Stimulated activated CD4-positive, alpha-beta T cell treated with anti-CD3 and anti-CD28 coated beads, TNF-alpha, amount 100 ng/mL, for 48 hours (primary cell): ENCODE results near the gene CBX1.

Experiments
- DNase-seq, 3 donors: peaks; one replicate each; pipeline ENCODE4 v3.0.0-alpha.2; 2020; ENCODE audit warnings: low read depth in 3 of 3

The CBX1 gene

DNA sequence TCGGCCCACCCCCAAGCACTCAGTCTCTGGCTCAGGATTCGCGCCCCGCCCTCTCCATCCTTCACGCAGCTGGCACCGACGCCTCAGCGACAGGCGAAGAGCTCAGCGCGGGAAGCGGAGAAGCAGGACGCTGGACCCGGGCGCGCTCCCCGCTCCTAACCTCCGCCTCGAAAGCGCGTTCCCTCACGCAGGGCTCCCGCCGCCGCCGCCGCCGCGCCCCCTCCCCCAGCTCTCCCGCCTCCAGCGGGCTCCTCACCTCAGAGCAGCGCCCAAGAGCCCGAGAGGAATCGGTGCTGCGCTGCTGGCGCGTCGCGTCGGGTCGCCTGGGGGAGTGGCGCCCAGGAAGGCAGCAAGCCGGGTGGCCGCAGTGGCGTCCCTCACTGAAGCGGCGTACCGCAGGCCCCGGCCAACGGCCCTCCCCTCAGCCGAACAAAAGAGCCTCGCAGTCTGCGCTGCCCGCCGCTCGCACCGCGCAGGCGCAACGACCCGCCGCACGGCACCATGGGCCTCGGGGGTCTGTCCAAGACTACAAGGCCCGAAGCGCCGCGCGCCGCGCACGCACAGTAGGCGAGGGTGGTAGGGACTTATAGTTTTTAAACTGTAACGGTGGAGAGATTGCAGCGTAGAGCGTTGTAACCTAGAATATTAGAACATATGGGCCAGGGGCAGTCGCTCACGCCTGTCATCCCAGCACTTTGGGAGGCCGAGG, at the start of gene CBX1:
CBX1 (minus strand) TSS at position 467 of the 709 bp plus-strand sequence. CDS start 24,474 bp downstream, outside the sequence.
- DNase-seq: peak; percentile 85 to 92 (median 91)

DNA sequence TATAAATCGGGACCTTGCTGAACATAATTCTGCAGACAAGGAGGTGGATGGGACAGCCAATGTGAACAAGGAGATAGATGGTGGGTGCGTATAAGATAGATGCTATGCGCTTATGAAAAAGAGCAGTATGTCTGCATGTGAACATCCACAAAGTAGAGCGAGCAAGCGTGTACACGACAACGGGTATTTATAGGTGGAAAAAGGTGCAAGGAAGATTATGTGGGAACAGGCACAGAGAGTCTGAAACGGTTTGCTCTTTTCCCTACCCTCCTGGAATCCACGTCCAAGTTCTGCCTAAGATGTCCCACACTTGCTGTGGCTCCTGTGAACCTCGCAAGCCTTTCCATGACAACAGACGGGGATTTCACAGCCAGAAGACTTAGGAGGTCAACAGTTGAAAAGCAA, 49.3 kb upstream of the CBX1 start:
- no peak for DNase-seq

DNA sequence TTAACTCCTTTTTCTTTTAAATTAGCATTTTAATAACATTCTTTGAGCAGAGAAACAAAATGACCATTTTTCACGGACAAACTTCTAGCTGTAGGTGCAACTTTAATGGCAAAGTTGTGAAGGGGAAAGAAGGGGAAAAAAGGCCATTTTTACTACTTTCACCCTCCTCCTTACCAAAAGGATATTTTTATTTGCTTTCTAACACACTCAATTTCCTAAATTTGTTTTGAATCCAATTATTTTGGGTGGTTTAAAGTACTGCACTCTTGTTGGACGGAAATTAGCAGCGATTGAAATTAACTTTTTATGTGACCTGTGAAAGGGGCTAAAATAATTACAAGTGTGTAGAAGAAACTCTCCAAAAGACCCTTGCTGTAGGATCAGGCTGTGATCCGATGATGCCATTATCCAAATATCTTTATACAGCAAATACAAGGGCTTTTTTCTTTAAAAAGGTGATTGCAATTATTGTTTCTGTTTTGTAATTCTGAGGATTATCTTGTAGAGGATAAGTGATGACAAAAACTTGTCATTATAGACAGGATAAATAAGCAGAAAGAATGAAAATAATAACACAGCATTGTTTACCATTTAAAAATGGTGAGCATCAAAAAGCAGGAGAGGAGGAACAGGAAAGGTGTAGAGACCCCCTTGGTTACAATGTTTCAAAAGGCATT, 48.6 kb upstream of the CBX1 start:
- DNase-seq: no peak

DNA sequence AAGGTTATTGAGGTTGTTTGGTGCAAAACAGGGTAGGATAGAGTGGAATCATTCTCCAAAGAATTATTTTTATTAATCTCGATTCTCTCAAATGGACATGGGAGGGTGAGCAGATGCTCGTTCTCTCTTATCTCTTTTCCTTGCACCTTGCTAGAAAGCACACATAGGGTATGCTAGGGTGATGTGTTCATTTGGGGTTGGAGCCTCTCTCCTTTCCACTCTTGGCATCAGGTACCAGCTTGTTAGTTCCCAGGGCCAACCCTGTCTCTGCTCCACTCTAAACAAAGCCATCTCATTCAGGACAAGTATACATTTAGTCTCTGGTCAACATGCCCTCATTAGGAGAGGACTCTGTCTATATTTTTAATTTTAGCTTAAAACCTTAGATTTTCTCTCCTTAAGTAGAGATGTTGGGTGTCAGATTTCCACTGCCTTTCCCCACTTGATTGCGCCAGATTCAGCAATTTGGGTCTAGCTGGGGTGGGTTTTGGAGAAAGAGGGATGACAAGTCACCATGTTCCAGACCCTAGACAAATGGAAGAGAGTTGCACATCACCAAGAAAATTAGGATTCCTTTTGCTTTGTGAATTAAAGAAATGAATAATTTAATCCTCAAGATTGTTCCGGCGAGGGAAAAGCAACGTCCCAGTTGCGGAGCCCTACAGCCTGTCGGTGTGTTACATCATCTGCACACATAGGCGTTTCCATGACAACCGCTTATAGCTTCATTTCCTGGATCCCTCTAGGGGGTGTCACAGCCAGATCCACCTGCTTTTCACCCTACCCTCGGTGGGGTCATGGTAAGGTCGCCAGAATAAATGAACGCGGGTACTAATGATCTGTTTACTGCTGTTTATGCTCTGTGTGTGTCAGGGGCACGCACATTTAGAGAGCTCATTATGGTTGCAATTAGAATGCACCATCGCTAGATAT, 47.8 kb upstream of the CBX1 start:
- DNase-seq: no peak

DNA sequence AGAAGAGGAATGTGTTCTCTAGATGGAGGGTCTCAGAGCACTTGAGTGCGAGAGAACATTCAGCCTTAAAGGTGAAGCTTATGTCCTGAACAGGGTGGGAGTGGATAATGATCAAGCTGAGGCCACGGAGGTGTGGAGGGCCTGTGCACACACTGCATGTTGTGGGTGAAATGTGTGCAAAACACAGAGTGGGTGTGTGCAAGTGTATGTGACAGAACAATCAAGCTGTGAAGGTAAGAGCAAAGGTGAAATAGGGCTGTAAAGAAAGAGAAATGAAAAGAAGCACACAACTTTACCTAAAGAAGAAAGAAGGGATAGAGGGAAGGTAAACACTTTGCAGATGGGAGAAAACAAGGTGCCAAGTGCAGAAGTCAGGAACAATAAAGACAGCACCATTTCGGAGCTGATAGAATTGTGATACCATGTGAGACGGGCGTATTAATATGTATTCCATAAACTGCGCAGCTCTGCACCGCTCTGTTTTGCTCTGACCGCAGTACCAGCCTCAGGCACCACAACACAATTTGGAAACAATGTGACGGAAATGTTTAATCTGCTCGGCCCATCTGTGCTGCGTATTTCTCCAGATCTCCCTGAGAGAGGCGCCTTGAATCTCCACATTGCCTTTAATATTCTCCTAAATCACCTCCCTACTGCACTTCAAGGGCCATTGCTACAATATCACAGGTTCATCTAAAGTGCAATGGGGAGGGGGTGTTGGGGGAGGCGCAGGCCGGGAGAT, 46.9 kb upstream of the CBX1 start:
- no peak for DNase-seq

DNA sequence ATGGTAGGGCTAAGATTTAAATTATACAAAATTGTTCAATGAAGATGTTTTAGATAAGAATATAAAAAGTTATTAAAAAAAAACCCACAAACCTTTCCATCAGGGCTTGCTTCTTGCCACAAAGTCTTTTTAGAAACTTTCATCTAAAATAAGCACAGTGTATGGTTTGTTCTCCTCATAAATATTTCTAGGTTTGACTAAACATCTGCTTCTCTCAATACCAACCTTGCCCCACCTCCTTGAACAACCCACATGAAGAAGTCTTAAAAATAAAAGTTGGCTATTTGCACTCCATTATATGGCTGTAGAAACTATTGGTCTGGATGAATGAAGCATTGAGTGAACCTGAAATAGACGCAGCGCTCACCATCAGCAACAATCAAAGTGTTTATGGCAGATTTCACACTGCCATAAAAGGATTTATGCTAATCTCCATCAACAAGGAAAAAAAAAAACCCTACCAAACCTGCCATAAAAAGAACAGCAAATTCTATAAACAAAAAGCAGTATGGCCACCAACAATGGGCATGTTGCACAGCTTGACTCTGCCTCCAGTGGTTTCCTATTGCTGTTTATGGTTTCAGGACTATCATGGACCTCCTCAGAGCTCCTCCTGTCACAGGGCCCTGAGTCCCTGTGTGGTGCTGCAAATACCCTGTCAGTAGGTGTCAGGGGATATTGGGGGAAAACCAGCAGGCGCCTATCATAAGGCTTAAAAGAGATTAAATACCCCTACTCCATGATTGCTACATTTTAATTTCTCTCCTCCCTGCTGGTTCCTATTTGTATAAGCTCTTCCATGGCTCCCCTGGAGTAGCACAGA, 43.9 kb upstream of the CBX1 start:
- no peak for DNase-seq

DNA sequence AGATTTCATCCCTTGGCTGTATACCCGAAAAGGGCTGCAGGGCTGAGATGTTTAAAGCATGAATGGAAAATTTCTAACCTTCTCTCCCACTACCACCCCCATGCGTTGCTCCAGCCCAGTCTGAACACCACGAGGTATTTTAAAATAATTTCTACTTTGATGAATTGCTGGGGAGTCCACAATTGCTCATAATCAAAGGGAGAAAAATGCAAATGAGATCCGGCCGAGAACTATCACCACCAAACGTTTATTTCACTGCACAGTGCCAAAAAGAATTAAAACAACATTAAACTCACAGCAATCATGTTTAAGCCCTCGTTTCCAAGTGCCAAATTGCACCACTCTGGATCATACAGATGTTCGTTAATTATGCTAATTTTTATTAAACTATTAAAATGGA, 43.0 kb upstream of the CBX1 start:
- DNase-seq: no peak

DNA sequence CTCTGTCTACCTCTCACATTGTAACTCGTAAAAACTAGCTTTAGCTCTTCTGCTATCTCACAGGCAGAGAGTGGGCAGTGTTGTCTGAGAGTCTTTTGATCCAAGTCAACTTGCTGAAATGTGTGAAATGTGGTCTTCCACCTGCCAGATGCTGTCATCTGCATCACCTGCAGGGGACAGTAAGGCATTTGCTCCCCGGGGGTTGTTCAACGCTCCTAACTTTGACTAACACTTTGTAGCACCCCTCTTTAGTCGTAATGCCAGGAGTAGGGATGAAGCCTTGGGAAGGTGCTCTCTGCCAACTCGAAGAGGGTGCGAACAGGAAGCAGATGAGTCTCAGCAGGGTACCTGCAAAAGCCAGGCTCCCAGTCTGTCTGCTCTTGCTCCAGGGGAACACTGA, 42.4 kb upstream of the CBX1 start:
- DNase-seq: no peak

DNA sequence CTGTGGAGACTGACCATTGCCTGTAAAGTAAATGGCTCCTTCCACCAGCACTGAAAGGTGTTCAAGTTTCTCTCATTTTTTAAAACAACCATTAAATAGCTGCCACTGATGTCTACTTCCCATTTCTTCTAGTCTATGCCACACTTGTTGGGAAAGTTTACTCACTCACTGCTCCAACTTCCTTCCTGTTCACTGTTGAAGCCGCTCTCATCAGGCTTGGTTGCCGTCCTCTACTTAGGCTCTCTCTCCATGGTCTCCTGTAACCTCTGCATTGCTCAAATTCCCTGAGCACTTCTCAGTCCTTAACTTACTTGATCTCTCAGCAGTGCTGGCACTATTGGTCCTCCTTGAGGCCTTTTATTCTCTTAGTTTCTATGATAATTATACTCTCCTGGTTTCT, 38.7 kb upstream of the CBX1 start:
- no peak for DNase-seq

DNA sequence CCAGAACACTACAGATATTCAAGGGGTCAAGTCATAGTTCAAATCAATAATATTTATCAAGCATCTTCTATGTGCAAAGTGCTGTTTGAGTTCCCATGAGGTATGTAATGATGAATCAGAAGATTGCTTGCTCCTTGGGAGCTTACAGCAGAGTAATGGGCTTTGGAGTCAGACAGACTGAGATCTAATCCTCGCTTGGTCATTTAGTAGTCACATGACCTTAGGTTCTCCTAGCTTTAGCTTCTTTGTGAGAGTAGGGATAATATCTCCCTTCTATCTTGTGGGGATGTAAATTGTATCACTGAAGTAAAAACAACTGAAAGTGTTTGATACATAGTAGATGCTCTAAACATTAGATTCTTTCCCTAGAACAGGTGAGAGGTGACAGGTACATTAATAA, 36.4 kb upstream of the CBX1 start:
- DNase-seq: no peak

DNA sequence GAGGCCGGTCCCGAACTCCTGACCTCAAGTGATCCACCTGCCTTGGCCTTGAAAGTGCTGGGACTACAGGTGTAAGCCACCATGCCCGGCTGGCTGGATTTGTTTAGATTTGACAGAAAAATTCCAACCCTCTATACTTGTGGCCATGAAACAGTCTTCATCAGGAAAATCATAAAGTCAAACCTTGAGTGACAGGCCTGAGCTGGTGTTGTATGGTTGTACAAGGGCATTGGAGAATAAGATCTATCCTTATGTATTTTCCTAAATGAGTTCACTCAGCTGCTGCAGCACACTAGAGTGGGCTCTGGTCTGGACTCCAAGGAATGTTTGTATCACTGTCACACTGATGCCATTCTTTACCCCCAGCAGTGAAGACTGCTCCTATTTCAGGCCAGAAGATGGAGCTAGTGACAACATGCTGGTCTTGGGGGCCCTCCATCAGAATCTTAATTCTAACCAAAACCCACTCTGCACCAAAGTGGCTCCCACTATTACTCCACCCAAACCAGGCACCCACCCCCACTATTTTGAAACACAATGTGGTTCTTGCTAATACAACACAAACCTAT, 33.7 kb upstream of the CBX1 start:
- DNase-seq: no peak

DNA sequence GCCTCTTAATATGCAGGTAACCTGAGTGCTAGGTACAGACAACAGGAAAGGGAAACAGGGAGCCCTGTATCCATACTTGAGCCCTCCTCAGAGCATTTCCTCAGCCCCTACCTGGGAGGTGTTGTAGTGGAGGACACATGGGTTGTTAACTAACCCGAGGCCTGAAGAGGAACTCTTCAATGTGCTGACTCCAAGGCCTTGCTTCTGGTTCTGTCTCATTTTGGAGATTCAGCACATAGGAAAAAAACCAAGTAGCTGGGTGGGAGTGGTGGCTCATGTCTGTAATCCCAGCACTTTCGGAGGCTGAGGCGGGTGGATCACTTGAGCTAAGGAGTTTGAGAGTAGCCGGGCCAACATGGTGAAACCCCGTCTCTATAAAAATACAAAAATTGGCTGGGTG, 31.1 kb upstream of the CBX1 start:
- no peak for DNase-seq

DNA sequence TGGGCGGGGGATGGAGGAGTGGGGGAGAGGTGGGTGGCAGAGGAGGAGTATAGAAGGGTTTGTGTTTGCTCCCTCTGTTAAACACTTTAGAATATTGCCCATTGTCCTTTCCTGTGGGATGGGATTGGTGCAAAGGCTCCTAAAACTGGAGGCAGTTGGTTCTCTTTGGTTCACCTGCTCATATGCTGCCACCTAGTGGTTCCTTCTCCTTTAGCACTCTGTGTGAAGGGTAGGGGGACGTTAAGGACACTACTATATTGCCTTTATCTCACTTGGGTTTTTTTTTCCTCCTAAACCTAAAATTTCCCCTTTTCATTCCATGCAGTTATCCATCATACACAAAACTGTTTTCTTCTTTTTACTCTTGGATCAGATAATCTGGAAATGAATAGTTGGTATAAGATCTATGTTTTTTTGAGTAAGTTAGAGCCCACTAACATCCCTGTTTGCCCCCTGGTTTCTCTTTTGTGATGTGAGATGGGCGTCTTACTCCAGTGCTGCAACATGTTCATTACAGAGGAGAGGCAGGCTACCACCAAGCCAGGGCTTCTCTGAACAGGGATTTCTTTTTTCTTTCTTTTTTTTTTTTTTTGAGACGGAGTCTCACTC, 30.0 kb upstream of the CBX1 start:
- DNase-seq: peak in 2 of 3 donors; percentile 26 to 53

DNA sequence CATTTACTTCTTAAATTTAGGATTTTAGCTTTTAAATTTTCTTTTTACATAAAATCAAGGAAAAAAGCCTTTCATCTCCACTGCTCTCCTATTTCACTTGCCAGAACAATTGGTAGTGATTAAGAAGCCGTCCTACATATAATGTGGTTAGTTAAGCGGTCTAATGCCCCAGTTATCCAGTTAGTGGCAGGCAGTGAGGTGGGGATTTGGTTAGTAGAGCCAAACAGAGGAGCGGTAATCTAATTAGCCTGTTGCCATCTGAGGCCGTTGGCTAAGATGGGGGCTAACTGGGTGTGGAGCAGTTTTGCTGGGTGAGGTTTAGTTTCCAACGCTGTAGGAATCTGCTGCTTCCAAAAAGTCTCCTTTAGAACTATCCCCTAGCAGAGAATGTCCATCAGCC, 28.7 kb upstream of the CBX1 start:
- DNase-seq: no peak

DNA sequence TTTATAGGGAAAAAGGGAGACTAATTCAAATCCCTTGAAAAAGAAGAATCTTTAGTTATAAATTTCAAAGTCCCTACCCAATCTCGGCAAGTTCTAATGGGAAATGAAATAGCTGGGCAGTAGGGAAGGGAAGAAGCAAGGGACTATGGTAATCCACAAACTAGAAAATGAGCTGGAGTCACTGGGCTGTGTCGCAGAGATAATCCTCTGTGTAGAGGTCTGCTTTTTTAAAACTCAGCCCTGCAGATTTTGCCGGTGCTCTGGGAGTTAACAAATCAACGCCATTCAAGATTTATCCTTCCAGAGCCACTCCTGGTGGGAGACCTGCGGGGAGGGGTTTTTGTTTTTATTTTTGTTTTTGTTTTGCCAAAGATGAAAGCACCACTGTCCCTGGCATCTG, 27.1 kb upstream of the CBX1 start:
- DNase-seq: no peak

DNA sequence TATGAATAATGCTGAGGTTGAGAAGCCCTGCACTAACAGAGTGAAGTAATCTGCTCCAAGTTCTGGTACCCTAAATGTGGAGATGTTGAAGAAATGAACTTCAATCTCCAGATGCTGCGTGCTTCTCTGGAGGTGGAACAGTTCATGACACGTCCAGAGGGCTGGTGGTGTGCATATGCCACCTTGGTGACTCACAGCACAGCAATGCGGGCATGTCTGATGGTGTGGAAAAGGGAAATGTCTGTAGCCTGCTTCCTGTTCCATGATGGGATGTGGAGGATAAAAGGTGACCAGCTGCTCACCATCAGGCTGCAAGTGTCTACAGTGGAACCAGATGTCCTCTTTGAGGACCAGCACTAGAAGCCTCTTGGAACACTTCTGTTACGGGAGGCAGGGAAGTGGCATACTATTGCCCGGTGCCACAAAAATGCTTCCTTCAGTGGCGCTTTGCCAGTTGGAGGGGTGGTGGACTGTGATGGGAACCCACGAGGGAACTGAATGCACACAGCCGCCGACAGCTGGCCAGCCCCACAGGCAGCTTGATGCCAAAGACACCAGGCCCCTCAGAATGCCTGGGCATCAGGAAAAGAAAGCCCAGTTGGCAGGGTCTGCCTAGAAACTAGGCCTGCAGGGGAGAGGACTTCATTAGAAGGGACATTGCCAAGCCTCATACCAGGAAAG, 26.2 kb upstream of the CBX1 start:
- no peak for DNase-seq

DNA sequence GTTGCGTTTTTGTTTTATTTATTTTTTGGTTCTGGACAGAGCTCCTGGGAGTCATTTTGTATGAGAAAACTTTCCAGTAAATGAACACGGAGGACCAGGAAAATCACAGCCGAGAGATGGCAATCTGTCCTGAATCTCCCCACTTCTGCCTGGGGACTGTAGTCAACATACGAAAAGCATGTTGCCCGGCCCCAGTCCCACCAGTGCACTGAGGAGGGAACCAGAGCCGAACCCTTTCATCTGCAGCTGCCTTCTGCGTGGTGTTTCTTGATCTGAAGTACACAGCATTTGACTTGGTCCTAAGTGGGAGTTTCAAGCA, 25.2 kb upstream of the CBX1 start:
- DNase-seq: no peak

DNA sequence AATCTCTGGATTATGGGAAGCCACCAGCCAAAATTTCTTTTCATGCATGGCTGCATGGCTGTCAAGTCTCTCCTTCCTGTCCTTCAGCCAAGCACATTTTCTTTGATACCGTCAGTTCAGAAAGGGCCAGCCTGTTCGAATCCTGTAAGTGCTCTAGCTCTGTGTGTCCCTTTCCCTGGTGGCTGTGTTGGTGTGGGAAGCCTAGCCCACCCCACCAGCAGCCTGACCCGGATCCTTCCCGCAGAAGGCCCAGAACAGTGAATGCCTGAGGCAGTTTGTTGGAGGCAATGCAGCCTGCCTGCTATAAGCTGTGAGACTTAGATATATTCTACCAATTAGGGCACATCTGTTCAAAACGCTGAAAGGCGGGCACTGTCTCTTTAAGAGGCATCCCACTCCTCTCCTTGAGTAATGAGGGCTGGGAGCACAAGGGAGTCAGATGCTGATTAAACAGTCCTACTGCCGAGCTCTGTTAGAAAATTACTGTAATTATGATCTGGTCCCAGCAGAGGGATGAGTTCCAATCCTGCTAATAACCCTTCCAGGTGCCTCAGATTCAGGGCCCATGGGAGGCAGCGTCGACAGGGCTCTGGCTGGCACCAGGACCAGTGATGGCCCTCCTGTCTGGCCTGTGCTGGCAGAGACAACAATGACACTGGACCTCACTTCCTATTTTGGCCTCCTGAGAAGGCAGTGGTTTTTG, 24.7 kb upstream of the CBX1 start:
- DNase-seq: no peak

DNA sequence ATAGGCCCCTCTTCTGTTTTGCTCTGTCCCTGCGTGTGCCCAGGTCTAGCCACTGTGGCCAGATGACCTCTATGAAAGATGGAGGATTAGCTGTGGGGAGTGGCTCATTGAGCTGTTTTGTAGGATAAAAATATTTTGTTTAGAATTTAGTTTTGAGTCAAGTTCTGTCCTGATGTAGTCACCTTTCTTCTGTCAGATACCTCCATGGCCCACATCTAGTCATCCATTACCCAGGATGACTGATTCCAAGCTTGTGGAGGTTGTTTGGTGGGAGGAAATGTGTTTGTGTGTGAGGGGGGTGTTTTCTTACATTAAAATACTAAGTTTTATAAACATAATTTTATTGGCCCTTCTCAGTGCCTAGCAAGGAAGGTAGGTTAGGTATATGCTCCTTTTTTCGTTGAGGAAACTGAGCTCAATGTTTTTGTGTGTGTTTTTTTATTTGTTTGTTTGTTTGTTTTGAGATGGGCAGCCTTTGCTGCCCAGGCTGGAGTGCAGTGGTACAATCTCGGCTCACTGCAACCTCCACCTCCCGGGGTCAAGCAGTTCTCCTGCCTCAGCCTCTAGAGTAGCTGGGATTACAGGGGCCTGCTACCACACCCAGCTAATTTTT, 22.6 kb upstream of the CBX1 start:
- DNase-seq: no peak
